Breast epithelium (tissue), 3 donors: Measurements from ENCODE around the gene BBS4.
A peak's percentile ranks its signal among the peaks of the same experiment; 100 is the strongest.

Experiments used
- CTCF ChIP-seq, 3 donors: fragments of 450-650 bp; IDR thresholded peaks; one replicate each; pipeline ENCODE4 v1.5.1; 2016 to 2017; ENCODE audit warnings: antibody characterized with exemption in 3 of 3, mild to moderate bottlenecking in 3 of 3, moderate library complexity in 3 of 3
- POLR2A ChIP-seq: fragments of 450-650 bp; IDR thresholded peaks from one replicate; pipeline ENCODE4 v1.6.1; 2016; ENCODE audit warnings: antibody characterized with exemption, mild to moderate bottlenecking, moderate library complexity
- POLR2AphosphoS5 ChIP-seq, 3 donors: sonication (generic); formaldehyde crosslinking; IDR thresholded peaks; one replicate each; pipeline ENCODE4 v1.6.1; 2017; ENCODE audit warnings: antibody characterized with exemption in 3 of 3

GRCh38 chr15:72783640-72784455 is 97.8 kb downstream of the BBS4 start, which contains the start of gene ADPGK:
- TF ChIP-seq CTCF (IDR thresholded peaks at IDR 0.05), result peak; percentile 24 to 61 (median 47)
- TF ChIP-seq POLR2A, result peak; percentile 74
- peak; percentile 95 to 99 (median 96) for TF ChIP-seq POLR2AphosphoS5 (IDR thresholded peaks at IDR 0.05)
